GM12878 (cell line): ENCODE measurements around the gene TBC1D5. TPM values are rescaled to one million over a fixed set of nuclear protein-coding genes. Genes with fewer than 3 reads are reported as not detected.

ENCODE experiments used
- ATAC-seq: fragments of 200-7000 bp; cut with Tn5 transposase; 3 replicates; pipeline ENCODE4 v1.9.1; 2020; ENCODE audit warnings: mild to moderate bottlenecking, moderate library complexity
- BruUV-seq: library from RNA; stranded (reverse); fragments of 400-500 nt; replicated peaks from 2 replicates; lab custom pipeline; 2021; lab: Mats Ljungman, UMichigan
- CTCF ChIA-PET: fragments of 300-600 bp; sonication (Branson Sonifier 250); formaldehyde crosslinking; extraction: SDS; loops from one replicate; lab custom pipeline; 2021; ENCODE audit warnings: inconsistent platforms; lab: Yijun Ruan, JAX
- POLR2A ChIA-PET: fragments of 350-600 bp; formaldehyde crosslinking; extraction: SDS; loops from one replicate; lab custom pipeline; 2021; ENCODE audit warnings: inconsistent platforms; lab: Charles Lee
- RAD21 ChIA-PET: fragments of 300-600 bp; sonication (Branson Sonifier 250); formaldehyde crosslinking; loops from one replicate; lab custom pipeline; 2023; ENCODE audit warnings: antibody characterized with exemption; ENCODE audit not compliant: unreplicated experiment; lab: Charles Lee
- SMC1A ChIA-PET: fragments of 300-600 bp; sonication (Branson Sonifier 250); formaldehyde crosslinking; loops from one replicate; lab custom pipeline; 2023; ENCODE audit not compliant: unreplicated experiment, uncharacterized antibody; lab: Charles Lee
- DNase-seq: peaks from one replicate; pipeline ENCODE4 v3.0.0-alpha.2; 2011; ENCODE audit warnings: low read depth, low spot score
- FAIRE-seq: peaks from 3 replicates; lab custom pipeline; 2011; peaks lifted over from hg19 to GRCh38; lab: Jason Lieb, UNC
- H2AFZ ChIP-seq: 2 replicates; pipeline ENCODE4 v1.6.0; 2011; ENCODE audit warnings: low read depth, low read length, control low read depth; ENCODE audit not compliant: control insufficient read depth
- H3K27ac ChIP-seq: 2 replicates; pipeline ENCODE4 v1.5.1; 2011; ENCODE audit warnings: control low read depth; ENCODE audit not compliant: control insufficient read depth, insufficient read depth
- H3K27me3 ChIP-seq, 2 experiments: replicated peaks in 1 of 2; 2 replicates each; pipeline versions ENCODE4 v1.6.0 to v1.6.1; 2011; ENCODE audit warnings: low read length in 1 of 2; ENCODE audit not compliant: control insufficient read depth in 2 of 2, insufficient read depth in 2 of 2
- H3K36me3 ChIP-seq, 2 experiments: 2 replicates each; pipeline ENCODE4 v1.5.1; 2011; ENCODE audit warnings: low read length in 1 of 2; ENCODE audit not compliant: control insufficient read depth in 2 of 2, insufficient read depth in 2 of 2
- H3K4me1 ChIP-seq: 2 replicates; pipeline ENCODE4 v1.6.1; 2011; ENCODE audit warnings: mild to moderate bottlenecking, low read length, moderate library complexity, mixed read lengths; ENCODE audit not compliant: control insufficient read depth, insufficient read depth
- H3K4me2 ChIP-seq: 2 replicates; pipeline ENCODE4 v1.6.0; 2011; ENCODE audit warnings: control low read depth; ENCODE audit not compliant: control insufficient read depth, insufficient read depth
- H3K4me3 ChIP-seq: fragments of 200-600 bp; sonication (generic); 2 replicates; pipeline ENCODE4 v1.5.1; 2016
- H3K79me2 ChIP-seq: 2 replicates; pipeline ENCODE4 v1.6.0; 2011; ENCODE audit warnings: low read length; ENCODE audit not compliant: control insufficient read depth, insufficient read depth
- H3K9ac ChIP-seq: 2 replicates; pipeline ENCODE4 v1.8.0; 2011; ENCODE audit warnings: low read length, control low read depth, mixed read lengths; ENCODE audit not compliant: control insufficient read depth, insufficient read depth
- H3K9me3 ChIP-seq: replicated peaks from 3 replicates; pipeline ENCODE4 v1.5.1; 2011; ENCODE audit warnings: mild to moderate bottlenecking, low read length; ENCODE audit not compliant: control insufficient read depth, insufficient read depth
- H4K20me1 ChIP-seq: 2 replicates; pipeline ENCODE4 v1.6.0; 2011; ENCODE audit not compliant: control insufficient read depth, insufficient read depth
- BACH1 ChIP-seq: fragments of 450-650 bp; IDR thresholded peaks from 2 replicates; pipeline ENCODE4 v1.6.1; 2017; ENCODE audit warnings: mild to moderate bottlenecking, borderline replicate concordance
- BCL11A ChIP-seq: IDR thresholded peaks from 2 replicates; pipeline ENCODE4 v1.6.1; 2011; ENCODE audit warnings: low read depth, low read length
- EZH2 ChIP-seq: IDR thresholded peaks from 2 replicates; pipeline ENCODE4 v1.6.1; 2012; ENCODE audit warnings: low read depth, mild to moderate bottlenecking, control low read depth, inconsistent platforms, low read length, borderline replicate concordance; ENCODE audit not compliant: control insufficient read depth
- FOXM1 ChIP-seq: IDR thresholded peaks from 2 replicates; pipeline ENCODE4 v1.6.1; 2012; ENCODE audit warnings: low read depth, mild to moderate bottlenecking, inconsistent platforms, low read length, moderate library complexity
- RUNX3 ChIP-seq: IDR thresholded peaks from 2 replicates; pipeline ENCODE4 v1.6.1; 2012; ENCODE audit warnings: low read length, inconsistent platforms
- TCF12 ChIP-seq: IDR thresholded peaks from 2 replicates; pipeline ENCODE4 v1.6.1; 2011; ENCODE audit warnings: low read depth, mild to moderate bottlenecking, low read length
- ZNF592 ChIP-seq: fragments of 450-650 bp; IDR thresholded peaks from 2 replicates; pipeline ENCODE4 v1.6.1; 2017; ENCODE audit warnings: mild to moderate bottlenecking, moderate library complexity
- in situ Hi-C: fragments of 300-500 bp; cut with MboI; formaldehyde crosslinking; loops from 9 replicates; pipeline ENCODE4 v1.14.3; 2018; ENCODE audit warnings: mixed read lengths
- intact Hi-C: fragments of 100-400 bp; cut with micrococcal nuclease; formaldehyde crosslinking; loops from one replicate; pipeline ENCODE4 v1.14.2; 2022; ENCODE audit not compliant: unreplicated experiment
- polyA plus RNA-seq, 11 experiments: library from polyadenylated mRNA; depleted of rRNA in 4 of 11; unstranded in 6 of 11; stranded (reverse) in 5 of 11; fragments of >200 nt; fragmentation: Nextera tagmentation in 4 of 11; fragmentation: Illumina TruSeq in 1 of 11; extraction: Ambion mirVana in 4 of 11; extraction: Trizol in 1 of 11; gene quantifications; 1 replicate in 1 of 11; 2 replicates in 10 of 11; pipeline versions ENCODE4 v1.2.1 to v1.2.3, GENCODE V29; 2011 to 2016; ENCODE audit warnings: inconsistent platforms in 2 of 11, missing spikeins in 2 of 11, low read depth in 1 of 11
- total RNA-seq, 4 experiments: library from RNA; depleted of rRNA in 3 of 4; stranded (reverse); fragments of >200 nt in 3 of 4; fragmentation: Illumina TruSeq in 1 of 4; extraction: Trizol in 1 of 4; gene quantifications; 2 replicates each; pipeline versions ENCODE4 v1.2.1 to v1.2.3, GENCODE V29; 2013 to 2021
- TF ChIP-seq, protein P1 (sequence below): IDR thresholded peaks from 2 replicates; pipeline ENCODE4 v1.6.1; 2012; ENCODE audit warnings: mild to moderate bottlenecking, low read depth, low read length

The TBC1D5 gene
- total and polyA plus RNA-seq, 10 of the 15 experiments (the other 5 are each of a cell fraction or from before 2014, with no cell fraction given), result 5.5 to 61.0 (median 43.8) TPM

GRCh38 chr3:17432236-17432635 is 310.2 kb downstream of the TBC1D5 start:
- RAD21 ChIA-PET, result interaction anchor here (1.2 to 5.9 kb wide), 2 partner anchors 19 to 410 kb away, joined by 3 to 61 read pairs; no protein-coding TSS in a partner anchor
- POLR2A ChIA-PET, result no interaction called here
- FAIRE-seq, result no peak
- H4K20me1 ChIP-seq, result no peaks in the 10 kb centered on the region
- SMC1A ChIA-PET, result interaction anchor here (1.2 to 4.1 kb wide), 4 partner anchors 8 to 694 kb away, joined by 3 to 58 read pairs (median 4); no protein-coding TSS in a partner anchor
- H3K4me1 ChIP-seq, result no peaks in the 10 kb centered on the region
- peaks cover 2% of the 10 kb centered on the region; the same call in 2 of the 3 replicates for H3K9me3 ChIP-seq
- BruUV-seq, result no TSS peak
- CTCF ChIA-PET, result interaction anchor here (0.7 to 5.9 kb wide), 7 partner anchors 14 to 410 kb away, joined by 3 to 67 read pairs (median 3); no protein-coding TSS in a partner anchor
- no peak for DNase-seq
- H3K27ac ChIP-seq, result no peak overlapping the region
- H3K9ac ChIP-seq, result no peak overlapping the region
- in situ Hi-C loops, result loop anchor here (5.0 kb wide), 1 partner anchor 405 kb away; no protein-coding TSS in a partner anchor
- H2AFZ ChIP-seq, result no peak overlapping the region
- intact Hi-C loops, result loop anchor here (5.0 kb wide), 1 partner anchor 310 kb away; the partner anchor contains the start of gene TBC1D5
- no peaks in the 10 kb centered on the region for H3K27me3 ChIP-seq
- ATAC-seq, result peak; percentile 60
- no peak overlapping the region for H3K4me3 ChIP-seq
- no peak overlapping the region for H3K4me2 ChIP-seq
- no peaks in the 10 kb centered on the region for H3K79me2 ChIP-seq
- H3K36me3 ChIP-seq, result no peaks in the 10 kb centered on the region
- TF ChIP-seq BCL11A (no peak), TCF12 (no peak), RUNX3 (no peak), BACH1 (0 out of 2 replicates have a peak, but pooled peaks have one; percentile 21), EZH2 (no peak), FOXM1 (no peak), ZNF592 (no peak)
- TF ChIP-seq, protein P1, sequence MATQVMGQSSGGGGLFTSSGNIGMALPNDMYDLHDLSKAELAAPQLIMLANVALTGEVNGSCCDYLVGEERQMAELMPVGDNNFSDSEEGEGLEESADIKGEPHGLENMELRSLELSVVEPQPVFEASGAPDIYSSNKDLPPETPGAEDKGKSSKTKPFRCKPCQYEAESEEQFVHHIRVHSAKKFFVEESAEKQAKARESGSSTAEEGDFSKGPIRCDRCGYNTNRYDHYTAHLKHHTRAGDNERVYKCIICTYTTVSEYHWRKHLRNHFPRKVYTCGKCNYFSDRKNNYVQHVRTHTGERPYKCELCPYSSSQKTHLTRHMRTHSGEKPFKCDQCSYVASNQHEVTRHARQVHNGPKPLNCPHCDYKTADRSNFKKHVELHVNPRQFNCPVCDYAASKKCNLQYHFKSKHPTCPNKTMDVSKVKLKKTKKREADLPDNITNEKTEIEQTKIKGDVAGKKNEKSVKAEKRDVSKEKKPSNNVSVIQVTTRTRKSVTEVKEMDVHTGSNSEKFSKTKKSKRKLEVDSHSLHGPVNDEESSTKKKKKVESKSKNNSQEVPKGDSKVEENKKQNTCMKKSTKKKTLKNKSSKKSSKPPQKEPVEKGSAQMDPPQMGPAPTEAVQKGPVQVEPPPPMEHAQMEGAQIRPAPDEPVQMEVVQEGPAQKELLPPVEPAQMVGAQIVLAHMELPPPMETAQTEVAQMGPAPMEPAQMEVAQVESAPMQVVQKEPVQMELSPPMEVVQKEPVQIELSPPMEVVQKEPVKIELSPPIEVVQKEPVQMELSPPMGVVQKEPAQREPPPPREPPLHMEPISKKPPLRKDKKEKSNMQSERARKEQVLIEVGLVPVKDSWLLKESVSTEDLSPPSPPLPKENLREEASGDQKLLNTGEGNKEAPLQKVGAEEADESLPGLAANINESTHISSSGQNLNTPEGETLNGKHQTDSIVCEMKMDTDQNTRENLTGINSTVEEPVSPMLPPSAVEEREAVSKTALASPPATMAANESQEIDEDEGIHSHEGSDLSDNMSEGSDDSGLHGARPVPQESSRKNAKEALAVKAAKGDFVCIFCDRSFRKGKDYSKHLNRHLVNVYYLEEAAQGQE, result no peak
